H1 (cell line): ENCODE results near the gene RNF182. TPM values are rescaled to one million over a fixed set of nuclear protein-coding genes. Genes with fewer than 3 reads are reported as not detected.

Experiments used
- CTCF ChIA-PET: fragments of 300-600 bp; sonication (Branson Sonifier 250); formaldehyde crosslinking; loops from one replicate; lab custom pipeline; 2021; ENCODE audit not compliant: partially characterized antibody; lab: Charles Lee
- POLR2A ChIA-PET: fragments of 300-600 bp; sonication (Branson Sonifier 250); formaldehyde crosslinking; loops from one replicate; lab custom pipeline; 2021; ENCODE audit warnings: inconsistent platforms; ENCODE audit not compliant: partially characterized antibody; lab: Charles Lee
- DNase-seq, 2 experiments: peaks; one replicate each; pipeline versions ENCODE4 v3.0.0 to v3.0.0-alpha.2; 2010 to 2022; ENCODE audit warnings: low spot score in 2 of 2, low read depth in 1 of 2, mixed read lengths in 1 of 2
- FAIRE-seq: peaks from 2 replicates; lab custom pipeline; 2011; peaks lifted over from hg19 to GRCh38; lab: Jason Lieb, UNC
- H2AFZ ChIP-seq: 2 replicates; pipeline ENCODE4 v1.8.1; 2012; ENCODE audit warnings: low read length, inconsistent platforms
- H2AK5ac ChIP-seq: 2 replicates; pipeline ENCODE4 v1.6.1; 2013; ENCODE audit warnings: low read depth, low read length
- H2BK120ac ChIP-seq: replicated peaks from 2 replicates; pipeline ENCODE3; 2013; ENCODE audit warnings: low read depth, low read length, inconsistent platforms
- H2BK12ac ChIP-seq: 2 replicates; pipeline ENCODE4 v1.6.1; 2013; ENCODE audit warnings: low read depth, low read length
- H2BK15ac ChIP-seq: 2 replicates; pipeline ENCODE4 v1.6.1; 2013; ENCODE audit warnings: low read length
- H2BK20ac ChIP-seq: 2 replicates; pipeline ENCODE4 v1.6.1; 2013; ENCODE audit warnings: low read length
- H2BK5ac ChIP-seq: 2 replicates; pipeline ENCODE4 v1.6.1; 2013; ENCODE audit warnings: low read depth, low read length
- H3K14ac ChIP-seq: 2 replicates; pipeline ENCODE4 v1.6.1; 2013; ENCODE audit warnings: inconsistent platforms; ENCODE audit not compliant: insufficient read length
- H3K18ac ChIP-seq: 2 replicates; pipeline ENCODE4 v1.6.1; 2013; ENCODE audit warnings: low read length; ENCODE audit errors: extremely low read depth
- H3K23ac ChIP-seq: 2 replicates; pipeline ENCODE4 v1.6.1; 2013; ENCODE audit warnings: inconsistent platforms; ENCODE audit not compliant: insufficient read length
- H3K23me2 ChIP-seq: 2 replicates; pipeline ENCODE4 v1.6.1; 2013; ENCODE audit warnings: low read depth, low read length
- H3K27ac ChIP-seq: 2 replicates; pipeline ENCODE4 v1.6.1; 2011; ENCODE audit warnings: low read depth, low read length, inconsistent platforms
- H3K27me3 ChIP-seq, 4 experiments: replicated peaks in 1 of 4; 1 replicate in 1 of 4; 2 replicates in 3 of 4; pipeline versions ENCODE4 v1.6.1 to v1.8.1; 2011 to 2013; ENCODE audit warnings: low read length in 3 of 4, mild to moderate bottlenecking in 3 of 4, inconsistent platforms in 2 of 4, mixed read lengths in 2 of 4, moderate library complexity in 1 of 4; ENCODE audit not compliant: control insufficient read depth in 3 of 4, insufficient read depth in 3 of 4; ENCODE audit errors: extremely low read depth in 1 of 4
- H3K36me3 ChIP-seq, 4 experiments: 2 replicates each; pipeline versions ENCODE4 v1.6.1 to v1.8.1; 2011 to 2013; ENCODE audit warnings: mild to moderate bottlenecking in 4 of 4, low read length in 3 of 4, moderate library complexity in 2 of 4, control low read depth in 1 of 4, inconsistent platforms in 1 of 4; ENCODE audit not compliant: insufficient read depth in 4 of 4, control insufficient read depth in 2 of 4
- H3K4ac ChIP-seq: replicated peaks from 2 replicates; pipeline ENCODE3; 2013; ENCODE audit warnings: low read length, low read depth, mixed read lengths, inconsistent platforms; ENCODE audit not compliant: insufficient read length
- H3K4me1 ChIP-seq, 4 experiments: replicated peaks in 1 of 4; 1 replicate in 1 of 4; 2 replicates in 3 of 4; pipeline versions ENCODE4 v1.6.1 to v1.8.1; 2011 to 2013; ENCODE audit warnings: low read length in 3 of 4, inconsistent platforms in 2 of 4, mixed read lengths in 1 of 4; ENCODE audit not compliant: insufficient read depth in 4 of 4, control insufficient read depth in 3 of 4
- H3K4me2 ChIP-seq, 2 experiments: 2 replicates each; pipeline versions ENCODE4 v1.6.1 to v1.8.1; 2011 to 2013; ENCODE audit warnings: low read depth in 2 of 2, low read length in 2 of 2, control low read depth in 1 of 2, inconsistent platforms in 1 of 2, mild to moderate bottlenecking in 1 of 2; ENCODE audit not compliant: insufficient read depth in 1 of 2
- H3K4me3 ChIP-seq, 4 experiments: fragments of 200-600, 300-600 bp in 1 of 4; sonication (generic), shearing (Covaris generic), sonication (Bioruptor Twin) in 1 of 4; 2 replicates each; pipeline versions ENCODE4 v1.5.1 to v1.8.1; 2011 to 2016; ENCODE audit warnings: low read length in 4 of 4, low read depth in 3 of 4, control low read depth in 2 of 4, inconsistent platforms in 2 of 4, mild to moderate bottlenecking in 2 of 4, mixed read lengths in 1 of 4, moderate library complexity in 1 of 4; ENCODE audit not compliant: insufficient read depth in 2 of 4; ENCODE audit errors: extremely low read depth in 1 of 4
- H3K56ac ChIP-seq: replicated peaks from 2 replicates; pipeline ENCODE3; 2013; ENCODE audit warnings: low read depth, mild to moderate bottlenecking, mixed read lengths, low read length, inconsistent platforms; ENCODE audit not compliant: insufficient read length
- H3K79me1 ChIP-seq: 2 replicates; pipeline ENCODE4 v1.6.1; 2013; ENCODE audit warnings: low read depth, low read length, control low read depth
- H3K79me2 ChIP-seq, 2 experiments: 2 replicates each; pipeline versions ENCODE4 v1.6.1 to v1.8.1; 2012 to 2013; ENCODE audit warnings: low read length in 2 of 2, mild to moderate bottlenecking in 2 of 2, inconsistent platforms in 1 of 2; ENCODE audit not compliant: insufficient read depth in 2 of 2, control insufficient read depth in 1 of 2
- H3K9ac ChIP-seq, 4 experiments: replicated peaks in 1 of 4; 1 replicate in 1 of 4; 2 replicates in 3 of 4; pipeline versions ENCODE4 v1.6.1 to v1.8.1; 2011 to 2013; ENCODE audit warnings: low read depth in 3 of 4, low read length in 3 of 4, control low read depth in 2 of 4, mild to moderate bottlenecking in 2 of 4, moderate library complexity in 2 of 4, inconsistent platforms in 1 of 4; ENCODE audit errors: extremely low read depth in 1 of 4
- H3K9me3 ChIP-seq, 2 experiments: 2 replicates each; pipeline versions ENCODE4 v1.6.1 to v1.8.1; 2012 to 2013; ENCODE audit warnings: mild to moderate bottlenecking in 2 of 2, moderate library complexity in 2 of 2, control low read depth in 1 of 2, inconsistent platforms in 1 of 2, low read depth in 1 of 2, low read length in 1 of 2, mixed read lengths in 1 of 2; ENCODE audit not compliant: insufficient read depth in 2 of 2
- H4K20me1 ChIP-seq, 2 experiments: replicated peaks in 1 of 2; 2 replicates each; pipeline versions ENCODE3 to v1.8.1; 2011 to 2013; ENCODE audit warnings: inconsistent platforms in 2 of 2, low read length in 2 of 2, mild to moderate bottlenecking in 1 of 2; ENCODE audit not compliant: insufficient read depth in 2 of 2, control insufficient read depth in 1 of 2
- H4K5ac ChIP-seq: 2 replicates; pipeline ENCODE4 v1.6.1; 2013; ENCODE audit warnings: low read length, low read depth, mixed read lengths, inconsistent platforms; ENCODE audit not compliant: insufficient read length
- H4K8ac ChIP-seq: 2 replicates; pipeline ENCODE4 v1.8.0; 2013; ENCODE audit warnings: mild to moderate bottlenecking, moderate library complexity, low read length, inconsistent platforms; ENCODE audit not compliant: insufficient read depth; ENCODE audit errors: extremely low read depth
- H4K91ac ChIP-seq: replicated peaks from 2 replicates; pipeline ENCODE3; 2013; ENCODE audit warnings: low read length, mixed read lengths, inconsistent platforms; ENCODE audit not compliant: insufficient read length
- JUND ChIP-seq: IDR thresholded peaks from 2 replicates; pipeline ENCODE4 v1.6.1; 2011; ENCODE audit warnings: mild to moderate bottlenecking, improper control_type of control experiment, low read length
- RNF2 ChIP-seq: fragments of 200-900, 300-1000 bp; sonication (generic); IDR thresholded peaks from 2 replicates; pipeline ENCODE4 v1.7.1; 2016; ENCODE audit warnings: borderline replicate concordance, low read depth, mild to moderate bottlenecking, antibody characterized with exemption, low read length; ENCODE audit not compliant: poor library complexity, severe bottlenecking; ENCODE audit errors: missing control alignments
- WGBS, 2 experiments: shearing (Covaris generic) in 1 of 2; methylation state at CpG; one replicate each; pipeline versions ENCODE4 v1.1.6 to v1.1.7; 2013 to 2015; ENCODE audit warnings: low lambda C conversion rate in 2 of 2, mixed read lengths in 2 of 2, inconsistent platforms in 1 of 2, low coverage in 1 of 2, missing lambda C conversion rate in 1 of 2; ENCODE audit not compliant: insufficient replicate concordance in 2 of 2, insufficient coverage in 1 of 2, insufficient read length in 1 of 2; ENCODE audit errors: extremely low coverage in 1 of 2, missing lambda C conversion rate in 1 of 2; 5-methylcytosine and 5-hydroxymethylcytosine counted together
- polyA plus RNA-seq, 7 experiments: library from polyadenylated mRNA; depleted of rRNA in 3 of 7; stranded (reverse) in 5 of 7; unstranded in 2 of 7; fragments of >200 nt in 5 of 7; fragments of 200-250 nt in 2 of 7; gene quantifications; 1 replicate in 5 of 7; 2 replicates in 1 of 7; 4 replicates in 1 of 7; pipeline versions ENCODE4 v1.2.1 to v1.2.3, GENCODE V29; 2011 to 2013; ENCODE audit warnings: missing spikeins in 2 of 7, mixed read lengths in 2 of 7
- total RNA-seq: library from RNA; stranded (reverse); fragmentation: NEBNext Ultra II Directional; extraction: Animal tissue kit (Norgen Biotek cat#: 25700); gene quantifications from 2 replicates; pipeline ENCODE4 v1.2.1, GENCODE V29; 2021

Gene RNF182
- total and polyA plus RNA-seq, 2 of the 8 experiments (the other 6 are each of a cell fraction or from before 2014, with no cell fraction given), result 6.2 to 10.7 TPM

GRCh38 chr6:13923527-13924145, 1.1 kb upstream of the RNF182 start:
- no peak overlapping the region for H3K14ac ChIP-seq
- no peaks in the 10 kb centered on the region; a peak in 3 of 7 replicates for H3K27me3 ChIP-seq
- DNase-seq (no peak), FAIRE-seq (peak; percentile 7)
- H2BK120ac ChIP-seq, result no peak overlapping the region
- H3K4me3 ChIP-seq, result peak overlapping the region; percentile 57 to 90 (median 76); a peak in 7 of 8 replicates
- POLR2A ChIA-PET, result interaction anchor here (1.0 to 2.8 kb wide), 5 partner anchors 9 to 115 kb away, joined by 3 to 15 read pairs (median 5); no protein-coding TSS in a partner anchor
- no peak overlapping the region for H2AK5ac ChIP-seq
- peak overlapping the region; percentile 57 for H2BK20ac ChIP-seq
- H3K4me2 ChIP-seq, result peak overlapping the region; percentile 89 to 95
- peak overlapping the region; percentile 17 for H2BK12ac ChIP-seq
- H3K23ac ChIP-seq, result no peak overlapping the region
- H3K9ac ChIP-seq, result peak overlapping the region in 2 of 4 experiments; percentile 29 to 53; a peak in 2 of 7 replicates
- H3K79me1 ChIP-seq, result no peaks in the 10 kb centered on the region
- H3K36me3 ChIP-seq, result no peaks in the 10 kb centered on the region
- no peaks in the 10 kb centered on the region for H3K9me3 ChIP-seq
- CTCF ChIA-PET, result interaction anchor here (0.6 to 12.0 kb wide), 10 partner anchors 8 to 143 kb away, joined by 3 to 133 read pairs (median 6); no protein-coding TSS in a partner anchor
- no peaks in the 10 kb centered on the region for H4K20me1 ChIP-seq
- H3K18ac ChIP-seq, result peak overlapping the region; percentile 61
- H3K27ac ChIP-seq, result 0 out of 2 replicates have a peak overlapping the region, but pooled peaks have one; percentile 6
- no peak overlapping the region for H3K56ac ChIP-seq
- H2BK15ac ChIP-seq, result no peak overlapping the region
- H2BK5ac ChIP-seq, result 0 out of 2 replicates have a peak overlapping the region, but pooled peaks have one; percentile 40
- peak; percentile 81 for TF ChIP-seq JUND
- TF ChIP-seq RNF2, result no peak
- peaks cover 13% of the 10 kb centered on the region for H3K23me2 ChIP-seq
- no peak overlapping the region for H4K5ac ChIP-seq
- H4K91ac ChIP-seq, result no peak overlapping the region
- H2AFZ ChIP-seq, result peak overlapping the region; percentile 99
- peaks cover 0 to 4% (median 3%) of the 10 kb centered on the region in 4 experiments; a peak in 3 of 7 replicates for H3K4me1 ChIP-seq
- no peak overlapping the region for H3K4ac ChIP-seq
- peaks cover 0 to 3% of the 10 kb centered on the region in 2 experiments; a peak in 2 of 4 replicates for H3K79me2 ChIP-seq
- 35% methylated on average over 5 of the region's 5 CpGs; no CpG with 5 or more reads in 1 of the 2 experiments for WGBS, 2 experiments
- no peak overlapping the region for H4K8ac ChIP-seq
